Chondrocyte (in vitro differentiated cells): ENCODE data around the gene TPRG1. TPM values are rescaled to one million over a fixed set of nuclear protein-coding genes. Genes with fewer than 3 reads are reported as not detected.

Source experiments
- DNase-seq: peaks from one replicate; pipeline ENCODE4 v3.0.0; 2021; ENCODE audit warnings: mixed read lengths, low spot score
- H3K27ac Mint-ChIP-seq: one replicate; pipeline ENCODE4 v1.8.0; 2021; ENCODE audit warnings: mild to moderate bottlenecking, moderate library complexity, mixed read lengths; ENCODE audit not compliant: unreplicated experiment
- H3K27me3 Mint-ChIP-seq: 2 replicates; pipeline ENCODE4 v1.8.0; 2021; ENCODE audit warnings: low read depth, mixed read lengths
- H3K36me3 Mint-ChIP-seq: 2 replicates; pipeline ENCODE4 v1.8.0; 2021; ENCODE audit warnings: low read depth, mixed read lengths
- H3K4me1 Mint-ChIP-seq: 2 replicates; pipeline ENCODE4 v1.8.0; 2021; ENCODE audit warnings: low read depth, mild to moderate bottlenecking, mixed read lengths
- H3K4me3 Mint-ChIP-seq: one replicate; pipeline ENCODE4 v1.8.0; 2021; ENCODE audit warnings: mild to moderate bottlenecking, moderate library complexity, mixed read lengths; ENCODE audit not compliant: unreplicated experiment
- H3K9me3 Mint-ChIP-seq: 2 replicates; pipeline ENCODE4 v1.8.0; 2021; ENCODE audit warnings: low read depth, mixed read lengths
- total RNA-seq: library from RNA; stranded (reverse); gene quantifications from 3 replicates; pipeline ENCODE4 v1.2.1, GENCODE V29; 2021
- TF ChIP-seq, protein P1 (sequence below): fragments of 200-600 bp; sonication (generic); IDR thresholded peaks from 2 replicates; pipeline ENCODE4 v1.5.0; 2021; ENCODE audit warnings: antibody characterized with exemption, mild to moderate bottlenecking, moderate library complexity

TPRG1 gene
- total RNA-seq, 1 donor from 2014 or later = 1.3 TPM

GRCh38 chr3:189316296-189317019 lies 144.7 kb downstream of the TPRG1 start:
- Mint-ChIP-seq H3K9me3 (no peaks in the 10 kb centered on the region), H3K36me3 (no peaks in the 10 kb centered on the region), H3K27ac (no peak overlapping the region), H3K27me3 (peaks cover 31% of the 10 kb centered on the region), H3K4me3 (no peak overlapping the region), H3K4me1 (peaks cover 6% of the 10 kb centered on the region)
- DNase-seq = no peak
- TF ChIP-seq, protein P1, sequence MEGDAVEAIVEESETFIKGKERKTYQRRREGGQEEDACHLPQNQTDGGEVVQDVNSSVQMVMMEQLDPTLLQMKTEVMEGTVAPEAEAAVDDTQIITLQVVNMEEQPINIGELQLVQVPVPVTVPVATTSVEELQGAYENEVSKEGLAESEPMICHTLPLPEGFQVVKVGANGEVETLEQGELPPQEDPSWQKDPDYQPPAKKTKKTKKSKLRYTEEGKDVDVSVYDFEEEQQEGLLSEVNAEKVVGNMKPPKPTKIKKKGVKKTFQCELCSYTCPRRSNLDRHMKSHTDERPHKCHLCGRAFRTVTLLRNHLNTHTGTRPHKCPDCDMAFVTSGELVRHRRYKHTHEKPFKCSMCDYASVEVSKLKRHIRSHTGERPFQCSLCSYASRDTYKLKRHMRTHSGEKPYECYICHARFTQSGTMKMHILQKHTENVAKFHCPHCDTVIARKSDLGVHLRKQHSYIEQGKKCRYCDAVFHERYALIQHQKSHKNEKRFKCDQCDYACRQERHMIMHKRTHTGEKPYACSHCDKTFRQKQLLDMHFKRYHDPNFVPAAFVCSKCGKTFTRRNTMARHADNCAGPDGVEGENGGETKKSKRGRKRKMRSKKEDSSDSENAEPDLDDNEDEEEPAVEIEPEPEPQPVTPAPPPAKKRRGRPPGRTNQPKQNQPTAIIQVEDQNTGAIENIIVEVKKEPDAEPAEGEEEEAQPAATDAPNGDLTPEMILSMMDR = no peak

DNA sequence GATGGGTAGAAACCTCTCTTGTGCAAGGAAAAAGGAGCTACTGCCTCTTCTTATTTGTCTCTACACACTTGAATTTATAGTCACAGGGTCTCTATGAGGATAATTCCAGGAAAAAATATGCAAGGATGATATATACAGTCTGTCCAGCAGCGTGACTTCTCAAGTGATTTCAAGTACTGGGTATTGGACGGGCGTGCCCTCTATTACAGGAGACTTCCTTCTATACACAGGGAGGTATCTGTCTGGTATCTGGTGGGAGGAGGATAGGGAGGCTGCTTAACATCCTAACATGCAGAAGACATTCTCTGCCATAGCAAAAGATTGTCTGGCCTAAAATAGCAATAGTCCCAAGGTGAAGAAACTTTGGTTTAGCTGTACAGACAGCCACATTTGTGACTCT lies 146.1 kb downstream of the TPRG1 start:
- no peak overlapping the region for H3K27ac Mint-ChIP-seq
- TF ChIP-seq, protein P1 = no peak
- no peaks in the 10 kb centered on the region for H3K9me3 Mint-ChIP-seq
- peaks cover 31% of the 10 kb centered on the region for H3K27me3 Mint-ChIP-seq
- peaks cover 10% of the 10 kb centered on the region for H3K4me1 Mint-ChIP-seq
- H3K4me3 Mint-ChIP-seq = no peak overlapping the region
- H3K36me3 Mint-ChIP-seq = no peaks in the 10 kb centered on the region
- DNase-seq = no peak

DNA sequence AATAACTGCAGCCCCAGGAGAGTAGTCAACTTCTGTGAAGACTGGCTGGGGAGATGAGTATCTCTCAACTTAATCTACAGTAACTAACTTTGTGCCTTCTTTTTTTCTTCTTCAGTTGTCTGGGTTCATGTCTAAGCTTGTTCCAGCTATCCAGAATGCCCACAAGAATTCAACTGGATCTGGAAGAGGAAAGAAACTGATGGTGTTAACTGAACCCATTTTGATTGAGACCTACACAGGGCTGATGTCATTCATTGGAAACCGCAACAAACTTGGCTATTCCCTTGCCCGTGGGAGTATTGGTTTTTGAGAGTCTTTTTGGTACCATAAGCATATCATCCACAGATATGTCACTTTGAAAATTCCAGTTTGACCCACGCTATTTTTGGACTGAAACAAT lies 148.7 kb downstream of the TPRG1 start:
- peaks cover 26% of the 10 kb centered on the region for H3K27me3 Mint-ChIP-seq
- H3K9me3 Mint-ChIP-seq = no peaks in the 10 kb centered on the region
- H3K27ac Mint-ChIP-seq = no peak overlapping the region
- TF ChIP-seq, protein P1 = no peak
- no peaks in the 10 kb centered on the region for H3K36me3 Mint-ChIP-seq
- H3K4me3 Mint-ChIP-seq = no peak overlapping the region
- DNase-seq = no peak
- H3K4me1 Mint-ChIP-seq = peaks cover 31% of the 10 kb centered on the region

DNA sequence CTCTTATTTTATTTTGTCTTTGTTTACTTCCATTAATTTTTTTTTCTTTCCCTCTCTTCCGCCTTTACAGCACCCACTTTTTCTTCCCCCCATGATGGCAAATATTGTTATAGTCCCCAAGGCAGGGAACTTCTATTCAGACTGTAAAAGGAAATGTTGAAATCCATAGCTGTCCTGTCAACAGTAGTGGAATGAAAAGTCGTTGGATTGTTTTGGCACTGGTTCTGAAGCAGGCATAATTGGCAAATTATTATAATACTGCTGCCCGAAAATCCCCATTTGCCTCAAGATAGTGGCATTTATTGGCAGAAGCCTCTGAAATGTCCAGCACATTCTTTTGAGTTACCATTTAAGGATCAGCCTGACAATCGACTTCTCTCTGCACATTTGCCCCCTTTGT lies 150.6 kb downstream of the TPRG1 start:
- TF ChIP-seq, protein P1 = no peak
- Mint-ChIP-seq H3K27me3 (peaks cover 29% of the 10 kb centered on the region), H3K27ac (no peak overlapping the region), H3K4me1 (peaks cover 25% of the 10 kb centered on the region), H3K9me3 (no peaks in the 10 kb centered on the region), H3K4me3 (no peak overlapping the region), H3K36me3 (no peaks in the 10 kb centered on the region)
- no peak for DNase-seq

DNA sequence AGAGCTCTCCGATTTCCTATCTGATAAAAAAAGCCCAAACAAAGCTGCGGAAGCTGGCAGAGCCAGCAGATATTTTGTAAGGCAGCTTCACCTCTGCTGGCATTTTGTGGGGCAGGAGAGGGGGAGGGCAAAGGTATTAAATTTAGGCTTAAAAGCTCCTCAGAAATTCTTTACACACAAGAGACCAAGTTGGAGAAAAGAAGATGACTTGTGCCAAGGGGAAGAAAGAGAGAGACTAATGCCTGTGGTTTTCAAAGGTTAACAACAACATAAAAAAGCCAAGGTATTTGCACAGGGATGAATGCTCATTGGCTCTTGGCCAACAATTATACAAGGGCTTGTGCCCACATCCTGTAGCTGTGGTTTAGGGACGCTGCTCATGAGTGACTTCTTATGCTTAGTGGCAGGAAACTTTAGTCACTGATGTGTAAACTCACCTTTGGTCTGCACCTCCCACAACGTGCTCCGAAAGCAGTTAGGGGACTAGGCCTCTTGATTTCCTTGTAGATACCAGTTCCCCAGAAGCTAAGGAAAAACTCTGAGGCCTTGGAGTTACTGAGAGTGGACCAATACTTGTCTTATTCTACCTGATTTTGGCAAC lies 152.9 kb downstream of the TPRG1 start:
- Mint-ChIP-seq H3K9me3 (no peaks in the 10 kb centered on the region), H3K4me1 (peaks cover 25% of the 10 kb centered on the region), H3K4me3 (no peak overlapping the region), H3K27me3 (peaks cover 17% of the 10 kb centered on the region), H3K36me3 (no peaks in the 10 kb centered on the region), H3K27ac (no peak overlapping the region)
- DNase-seq = no peak
- TF ChIP-seq, protein P1 = no peak
